ENCODE measurements around the gene HOXB3.

HOXB3 gene

DNA sequence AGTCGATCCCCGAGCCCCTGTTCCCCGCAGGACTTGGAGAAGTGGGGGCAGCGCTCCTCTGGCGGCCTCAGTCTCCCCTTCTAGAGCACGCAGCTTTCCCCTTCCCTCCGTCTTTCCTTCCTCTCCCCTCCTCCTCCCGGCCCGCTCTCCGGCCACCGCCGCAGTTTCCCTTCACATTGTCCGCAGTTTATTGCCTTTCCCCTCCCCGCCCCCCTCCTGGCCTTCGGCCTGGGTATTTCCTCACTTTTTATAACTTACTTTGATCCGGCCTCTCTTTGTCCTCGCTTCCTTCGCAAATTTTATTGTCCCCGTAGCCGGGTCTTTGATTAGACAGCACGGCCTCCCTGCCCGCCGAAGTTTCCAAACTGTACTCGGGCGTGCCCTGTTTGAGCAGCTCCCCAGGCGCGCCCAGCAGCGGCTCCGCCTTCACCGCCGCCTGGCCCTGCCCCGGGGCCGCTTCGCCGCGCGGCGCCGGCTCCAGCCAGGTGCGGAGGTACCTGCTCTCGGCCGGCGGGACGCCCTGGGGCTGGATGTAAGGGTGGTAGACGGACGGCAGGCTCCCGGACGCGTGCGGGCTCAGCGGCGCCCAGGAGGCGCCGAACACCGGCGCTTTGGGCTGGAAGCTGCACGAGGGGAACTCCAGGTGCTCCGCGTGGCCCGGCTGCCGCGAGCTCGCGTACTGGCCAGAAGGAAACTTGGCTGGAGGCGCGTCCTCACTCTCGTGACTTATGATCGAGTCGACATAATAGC is 35.6 kb upstream of the HOXB3 start:
- CTCF ChIA-PET = interaction anchor here (0.5 to 5.0 kb wide), 11 partner anchors 11 to 599 kb away, joined by 3 to 37 read pairs (median 4); no protein-coding TSS in a partner anchor
- peaks cover 0 to 35% of the 10 kb centered on the region in 2 experiments; a peak in 1 of 3 replicates for H3K36me3 ChIP-seq (ENCODE audit: control insufficient read depth in 2 of 2, insufficient read depth in 1 of 2, low read length in 2 of 2)
- POLR2A ChIA-PET = interaction anchor here (0.6 to 4.5 kb wide), 16 partner anchors 11 to 578 kb away, joined by 3 to 38 read pairs (median 4); partner anchors contain the start of genes NFE2L1 and SNX11
- H3K9me3 ChIP-seq (ENCODE audit: control insufficient read depth, insufficient read depth, low read depth, low read length) = no peaks in the 10 kb centered on the region
- H3K4me3 ChIP-seq (ENCODE audit: low read depth, low read length) = peak overlapping the region; percentile 78
- H3K4me1 ChIP-seq (ENCODE audit: control insufficient read depth, insufficient read depth, low read length) = peaks cover 21% of the 10 kb centered on the region
- peak overlapping the region; percentile 100 for H3K27ac ChIP-seq (ENCODE audit: extremely low read depth, low read depth, low read length)
- TF ChIP-seq KLF7 (tag by site-specific recombination; IDR thresholded peaks at IDR 0.05; ENCODE audit: borderline replicate concordance) = peak; percentile 54; the same call in 1 of the 2 replicates
- TF ChIP-seq GLI4 (tag by site-specific recombination; IDR thresholded peaks at IDR 0.05) = peak; percentile 42; the same call in 1 of the 2 replicates
- TF ChIP-seq, protein P1, sequence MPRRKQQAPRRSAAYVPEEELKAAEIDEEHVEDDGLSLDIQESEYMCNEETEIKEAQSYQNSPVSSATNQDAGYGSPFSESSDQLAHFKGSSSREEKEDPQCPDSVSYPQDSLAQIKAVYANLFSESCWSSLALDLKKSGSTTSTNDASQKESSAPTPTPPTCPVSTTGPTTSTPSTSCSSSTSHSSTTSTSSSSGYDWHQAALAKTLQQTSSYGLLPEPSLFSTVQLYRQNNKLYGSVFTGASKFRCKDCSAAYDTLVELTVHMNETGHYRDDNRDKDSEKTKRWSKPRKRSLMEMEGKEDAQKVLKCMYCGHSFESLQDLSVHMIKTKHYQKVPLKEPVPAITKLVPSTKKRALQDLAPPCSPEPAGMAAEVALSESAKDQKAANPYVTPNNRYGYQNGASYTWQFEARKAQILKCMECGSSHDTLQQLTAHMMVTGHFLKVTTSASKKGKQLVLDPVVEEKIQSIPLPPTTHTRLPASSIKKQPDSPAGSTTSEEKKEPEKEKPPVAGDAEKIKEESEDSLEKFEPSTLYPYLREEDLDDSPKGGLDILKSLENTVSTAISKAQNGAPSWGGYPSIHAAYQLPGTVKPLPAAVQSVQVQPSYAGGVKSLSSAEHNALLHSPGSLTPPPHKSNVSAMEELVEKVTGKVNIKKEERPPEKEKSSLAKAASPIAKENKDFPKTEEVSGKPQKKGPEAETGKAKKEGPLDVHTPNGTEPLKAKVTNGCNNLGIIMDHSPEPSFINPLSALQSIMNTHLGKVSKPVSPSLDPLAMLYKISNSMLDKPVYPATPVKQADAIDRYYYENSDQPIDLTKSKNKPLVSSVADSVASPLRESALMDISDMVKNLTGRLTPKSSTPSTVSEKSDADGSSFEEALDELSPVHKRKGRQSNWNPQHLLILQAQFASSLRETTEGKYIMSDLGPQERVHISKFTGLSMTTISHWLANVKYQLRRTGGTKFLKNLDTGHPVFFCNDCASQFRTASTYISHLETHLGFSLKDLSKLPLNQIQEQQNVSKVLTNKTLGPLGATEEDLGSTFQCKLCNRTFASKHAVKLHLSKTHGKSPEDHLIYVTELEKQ (tag by site-specific recombination; IDR thresholded peaks at IDR 0.05; ENCODE audit: borderline replicate concordance) = 0 out of 2 replicates have a peak, but pooled peaks have one; percentile 21
- TF ChIP-seq REPIN1 (tag by site-specific recombination; IDR thresholded peaks at IDR 0.05; ENCODE audit: low read depth) = no peak
- no peak for TF ChIP-seq ZNF624 (tag by site-specific recombination; IDR thresholded peaks at IDR 0.05)
- no peak for TF ChIP-seq ZNF707 (tag by site-specific recombination; IDR thresholded peaks at IDR 0.05)
- TF ChIP-seq ZBTB7A (tag by site-specific recombination; IDR thresholded peaks at IDR 0.05; ENCODE audit: low read depth) = peak; percentile 27; the same call in 1 of the 2 replicates
- TF ChIP-seq ZNF792 (tag by site-specific recombination; IDR thresholded peaks at IDR 0.05) = no peak
- no peak for TF ChIP-seq ZNF324 (tag by site-specific recombination; IDR thresholded peaks at IDR 0.05)
- TF ChIP-seq, protein P2, sequence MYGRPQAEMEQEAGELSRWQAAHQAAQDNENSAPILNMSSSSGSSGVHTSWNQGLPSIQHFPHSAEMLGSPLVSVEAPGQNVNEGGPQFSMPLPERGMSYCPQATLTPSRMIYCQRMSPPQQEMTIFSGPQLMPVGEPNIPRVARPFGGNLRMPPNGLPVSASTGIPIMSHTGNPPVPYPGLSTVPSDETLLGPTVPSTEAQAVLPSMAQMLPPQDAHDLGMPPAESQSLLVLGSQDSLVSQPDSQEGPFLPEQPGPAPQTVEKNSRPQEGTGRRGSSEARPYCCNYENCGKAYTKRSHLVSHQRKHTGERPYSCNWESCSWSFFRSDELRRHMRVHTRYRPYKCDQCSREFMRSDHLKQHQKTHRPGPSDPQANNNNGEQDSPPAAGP (tag by site-specific recombination; IDR thresholded peaks at IDR 0.05) = peak; percentile 17; the same call in 1 of the 2 replicates
- peak; percentile 59; the same call in 1 of the 2 replicates for TF ChIP-seq KLF8 (tag by site-specific recombination; IDR thresholded peaks at IDR 0.05)
- no peak for TF ChIP-seq ZNF610 (tag by site-specific recombination; IDR thresholded peaks at IDR 0.05; ENCODE audit: borderline replicate concordance)
- no peak for TF ChIP-seq ZNF404 (tag by site-specific recombination; IDR thresholded peaks at IDR 0.05)
- peak; percentile 69 for TF ChIP-seq PRDM1 (tag by site-specific recombination; IDR thresholded peaks at IDR 0.05)
- peak; percentile 26; the same call in 1 of the 2 replicates for TF ChIP-seq KLF10 (tag by site-specific recombination; IDR thresholded peaks at IDR 0.05)
- TF ChIP-seq, protein P3, sequence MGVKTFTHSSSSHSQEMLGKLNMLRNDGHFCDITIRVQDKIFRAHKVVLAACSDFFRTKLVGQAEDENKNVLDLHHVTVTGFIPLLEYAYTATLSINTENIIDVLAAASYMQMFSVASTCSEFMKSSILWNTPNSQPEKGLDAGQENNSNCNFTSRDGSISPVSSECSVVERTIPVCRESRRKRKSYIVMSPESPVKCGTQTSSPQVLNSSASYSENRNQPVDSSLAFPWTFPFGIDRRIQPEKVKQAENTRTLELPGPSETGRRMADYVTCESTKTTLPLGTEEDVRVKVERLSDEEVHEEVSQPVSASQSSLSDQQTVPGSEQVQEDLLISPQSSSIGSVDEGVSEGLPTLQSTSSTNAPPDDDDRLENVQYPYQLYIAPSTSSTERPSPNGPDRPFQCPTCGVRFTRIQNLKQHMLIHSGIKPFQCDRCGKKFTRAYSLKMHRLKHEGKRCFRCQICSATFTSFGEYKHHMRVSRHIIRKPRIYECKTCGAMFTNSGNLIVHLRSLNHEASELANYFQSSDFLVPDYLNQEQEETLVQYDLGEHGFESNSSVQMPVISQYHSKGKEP (tag by site-specific recombination; IDR thresholded peaks at IDR 0.05) = 0 out of 2 replicates have a peak, but pooled peaks have one; percentile 5
- 0 out of 2 replicates have a peak, but pooled peaks have one; percentile 26 for TF ChIP-seq ZNF837 (tag by site-specific recombination; IDR thresholded peaks at IDR 0.05)
- TF ChIP-seq ZSCAN30 (tag by site-specific recombination; IDR thresholded peaks at IDR 0.05) = no peak
- TF ChIP-seq ZBTB48 (tag by site-specific recombination; IDR thresholded peaks at IDR 0.05) = no peak
- peak; percentile 40; the same call in 1 of the 2 replicates for TF ChIP-seq HOXD13 (CRISPR knock-in tag; IDR thresholded peaks at IDR 0.05; ENCODE audit: borderline replicate concordance)
- no peak for TF ChIP-seq SETDB1 (IDR thresholded peaks at IDR 0.05; ENCODE audit: insufficient read length, low read length)
- TF ChIP-seq ZNF843 (tag by site-specific recombination; IDR thresholded peaks at IDR 0.05) = peak; percentile 8; the same call in 1 of the 2 replicates
- 0 out of 2 replicates have a peak, but pooled peaks have one; percentile 19 for TF ChIP-seq ZNF501 (tag by site-specific recombination; IDR thresholded peaks at IDR 0.05)
- no peak for TF ChIP-seq TCF7L2 (IDR thresholded peaks at IDR 0.05; ENCODE audit: borderline replicate concordance, low read depth, low read length)
- TF ChIP-seq HOXC10 (CRISPR knock-in tag; IDR thresholded peaks at IDR 0.05) = no peak
- TF ChIP-seq MZF1 (tag by site-specific recombination; IDR thresholded peaks at IDR 0.05; ENCODE audit: borderline replicate concordance) = no peak
- peak; percentile 36 for TF ChIP-seq KLF16 (tag by site-specific recombination; IDR thresholded peaks at IDR 0.05)
- peak; percentile 45 for TF ChIP-seq SP2 (tag by site-specific recombination; IDR thresholded peaks at IDR 0.05)
- TF ChIP-seq ZNF768 (tag by site-specific recombination; IDR thresholded peaks at IDR 0.05) = no peak
- peak; percentile 68 for TF ChIP-seq KLF9 (tag by site-specific recombination; IDR thresholded peaks at IDR 0.05; ENCODE audit: low read depth)
- no peak for TF ChIP-seq ZNF747 (tag by site-specific recombination; IDR thresholded peaks at IDR 0.05)
- no peak for TF ChIP-seq MYNN (tag by site-specific recombination; IDR thresholded peaks at IDR 0.05; ENCODE audit: borderline replicate concordance)
- peak; percentile 20 for TF ChIP-seq ZBTB8A (tag by site-specific recombination; IDR thresholded peaks at IDR 0.05)

Data from HEK293 (cell line).